Body of pancreas (tissue), 4 donors: Measurements from ENCODE around the gene PHRF1. TPM values are rescaled to one million over a fixed set of nuclear protein-coding genes. Genes with fewer than 3 reads are reported as not detected.

Experiments
- ATAC-seq: fragments of 150-250 bp; one replicate; pipeline ENCODE4 v1.9.1; 2016
- DNase-seq, 4 donors: peaks; one replicate each; pipeline ENCODE4 v3.0.0-alpha.2; 2019
- H3K27ac ChIP-seq, 4 donors: fragments of 200-600 bp; sonication (generic); 1 replicate in 3 of 4; 2 replicates in 1 of 4; pipeline versions ENCODE4 v1.5.1 to v1.6.1; 2016 to 2019; ENCODE audit warnings: mild to moderate bottlenecking in 1 of 4, mixed read lengths in 1 of 4, moderate library complexity in 1 of 4
- H3K27me3 ChIP-seq, 2 donors: fragments of 200-600 bp; sonication (generic); one replicate each; pipeline ENCODE4 v1.6.0; 2016; ENCODE audit warnings: mild to moderate bottlenecking in 1 of 2
- H3K36me3 ChIP-seq, 2 donors: fragments of 200-600 bp; sonication (generic); replicated peaks in 1 of 2; 2 replicates each; pipeline ENCODE4 v1.5.1; 2016; ENCODE audit warnings: low read depth in 2 of 2; ENCODE audit not compliant: insufficient read depth in 1 of 2
- H3K4me1 ChIP-seq: fragments of 200-600 bp; sonication (generic); one replicate; pipeline ENCODE4 v1.6.0; 2016
- H3K4me3 ChIP-seq, 2 donors: fragments of 200-600 bp; sonication (generic); 1 replicate in 1 of 2; 2 replicates in 1 of 2; pipeline ENCODE4 v1.5.1; 2016 to 2019
- H3K9me3 ChIP-seq, 3 donors: fragments of 200-600 bp; sonication (generic); 1 replicate in 2 of 3; 2 replicates in 1 of 3; pipeline ENCODE4 v1.5.1; 2016
- POLR2A ChIP-seq, 3 donors: fragments of 450-650 bp; IDR thresholded peaks; one replicate each; pipeline ENCODE4 v1.6.1; 2016; ENCODE audit warnings: antibody characterized with exemption in 3 of 3, mild to moderate bottlenecking in 2 of 3
- WGBS, 2 donors: methylation state at CpG; one replicate each; pipeline ENCODE4 v1.1.5; 2017; 5-methylcytosine and 5-hydroxymethylcytosine counted together
- intact Hi-C: fragments of 100-400 bp; cut with DNase I; formaldehyde crosslinking; loops from one replicate; pipeline ENCODE4 v1.15.1; 2023
- total RNA-seq, 2 donors: library from RNA; depleted of rRNA; stranded (reverse); fragments of >200 nt; gene quantifications; one replicate each; pipeline ENCODE4 v1.1.0, GENCODE V29; 2016
- TF ChIP-seq, protein P1 (sequence below), 7 experiments: fragments of 450-650 bp in 4 of 7; fragments of 200-600 bp in 3 of 7; sonication (generic) in 3 of 7; IDR thresholded peaks; one replicate each; pipeline ENCODE4 v1.5.1; 2016 to 2019; ENCODE audit warnings: antibody characterized with exemption in 7 of 7

Gene PHRF1
- total RNA-seq, 2 donors from 2014 or later: 18.2 to 34.3 TPM

DNA sequence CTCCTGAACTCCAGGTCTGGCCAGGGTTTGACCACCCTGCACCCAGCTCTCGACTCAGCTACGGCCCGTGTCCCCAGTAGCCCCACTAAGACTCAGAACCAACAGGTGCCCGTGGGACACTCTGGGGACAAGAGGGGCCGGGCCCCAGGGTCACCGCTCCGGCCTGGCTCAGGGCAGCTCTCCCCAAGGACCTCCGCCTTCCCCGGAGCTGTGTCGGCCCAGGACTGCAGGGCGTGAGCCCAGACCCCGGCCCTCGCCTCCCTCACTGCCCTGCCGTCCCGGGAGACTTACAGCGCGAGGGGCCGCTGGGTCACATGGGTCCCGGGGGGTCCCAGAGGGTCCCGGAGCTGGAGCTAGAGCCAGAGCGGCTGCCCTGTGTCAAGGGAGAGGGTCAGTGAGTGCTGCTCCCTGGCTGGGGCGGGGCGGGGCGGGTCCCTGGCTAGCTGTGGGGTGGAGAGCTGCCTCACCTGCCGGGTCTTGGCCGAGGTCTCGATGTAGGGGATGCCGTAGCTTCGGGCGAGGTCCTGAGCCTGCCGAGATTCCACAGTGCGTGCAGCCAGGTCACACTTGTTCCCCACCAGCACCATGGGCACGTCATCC is 43.2 kb upstream of the PHRF1 start:
- H3K4me1 ChIP-seq: peaks cover 33% of the 10 kb centered on the region
- peaks cover 0 to 1% of the 10 kb centered on the region in 2 donors for H3K36me3 ChIP-seq
- no peaks in the 10 kb centered on the region for H3K27me3 ChIP-seq
- no peak overlapping the region for H3K4me3 ChIP-seq
- H3K27ac ChIP-seq: no peak overlapping the region
- TF ChIP-seq, protein P1, sequence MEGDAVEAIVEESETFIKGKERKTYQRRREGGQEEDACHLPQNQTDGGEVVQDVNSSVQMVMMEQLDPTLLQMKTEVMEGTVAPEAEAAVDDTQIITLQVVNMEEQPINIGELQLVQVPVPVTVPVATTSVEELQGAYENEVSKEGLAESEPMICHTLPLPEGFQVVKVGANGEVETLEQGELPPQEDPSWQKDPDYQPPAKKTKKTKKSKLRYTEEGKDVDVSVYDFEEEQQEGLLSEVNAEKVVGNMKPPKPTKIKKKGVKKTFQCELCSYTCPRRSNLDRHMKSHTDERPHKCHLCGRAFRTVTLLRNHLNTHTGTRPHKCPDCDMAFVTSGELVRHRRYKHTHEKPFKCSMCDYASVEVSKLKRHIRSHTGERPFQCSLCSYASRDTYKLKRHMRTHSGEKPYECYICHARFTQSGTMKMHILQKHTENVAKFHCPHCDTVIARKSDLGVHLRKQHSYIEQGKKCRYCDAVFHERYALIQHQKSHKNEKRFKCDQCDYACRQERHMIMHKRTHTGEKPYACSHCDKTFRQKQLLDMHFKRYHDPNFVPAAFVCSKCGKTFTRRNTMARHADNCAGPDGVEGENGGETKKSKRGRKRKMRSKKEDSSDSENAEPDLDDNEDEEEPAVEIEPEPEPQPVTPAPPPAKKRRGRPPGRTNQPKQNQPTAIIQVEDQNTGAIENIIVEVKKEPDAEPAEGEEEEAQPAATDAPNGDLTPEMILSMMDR (IDR thresholded peaks at IDR 0.05): no peak
- no peak for TF ChIP-seq POLR2A (IDR thresholded peaks at IDR 0.05)
- no peaks in the 10 kb centered on the region for H3K9me3 ChIP-seq
- 91 to 94% methylated on average over 8 to 22 of the region's 33 CpGs for WGBS, 2 donors
- ATAC-seq (no peak), DNase-seq (peak in 2 of 4 donors; percentile 11 to 14)
- intact Hi-C loops: no loop called here

DNA sequence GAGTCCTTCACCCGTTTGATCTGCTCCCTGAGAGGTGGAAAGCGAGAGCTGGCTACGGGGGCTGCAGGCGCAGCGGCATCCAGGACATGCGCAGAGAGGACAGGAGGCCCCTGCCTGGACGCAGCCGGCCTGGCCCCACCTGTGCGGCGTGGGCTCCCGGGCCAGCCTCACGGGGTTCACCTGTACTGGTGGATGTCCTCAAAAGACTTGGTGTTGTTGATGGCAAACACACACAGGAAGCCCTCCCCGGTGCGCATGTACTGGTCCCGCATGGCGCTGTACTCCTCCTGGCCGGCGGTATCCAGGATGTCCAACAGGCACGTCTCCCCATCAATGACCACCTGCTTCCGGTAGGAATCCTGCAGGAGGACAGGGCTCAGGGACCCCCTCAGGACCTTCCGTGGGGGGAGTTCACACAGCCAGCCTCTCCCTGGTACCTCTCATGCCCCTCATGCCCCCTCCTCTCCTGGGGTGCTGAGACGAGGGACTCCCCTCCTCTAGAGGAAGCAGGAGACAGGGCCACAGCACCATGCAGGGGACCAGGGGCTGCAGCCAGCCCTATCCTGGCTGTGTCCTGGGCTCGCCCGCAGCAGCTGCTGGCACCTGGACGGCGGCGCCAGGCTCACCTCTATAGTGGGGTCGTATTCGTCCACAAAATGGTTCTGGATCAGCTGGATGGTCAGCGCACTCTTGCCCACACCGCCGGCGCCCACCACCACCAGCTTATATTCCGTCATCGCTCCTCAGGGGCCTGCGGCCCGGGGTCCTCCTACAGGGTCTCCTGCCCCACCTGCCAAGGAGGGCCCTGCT is 42.5 kb upstream of the PHRF1 start:
- Histone ChIP-seq H3K36me3 (peaks cover 0 to 1% of the 10 kb centered on the region in 2 donors), H3K9me3 (no peaks in the 10 kb centered on the region), H3K4me3 (no peak overlapping the region), H3K4me1 (peaks cover 36% of the 10 kb centered on the region), H3K27me3 (no peaks in the 10 kb centered on the region), H3K27ac (no peak overlapping the region)
- intact Hi-C loops: no loop called here
- TF ChIP-seq, protein P1 (IDR thresholded peaks at IDR 0.05): no peak
- TF ChIP-seq POLR2A (IDR thresholded peaks at IDR 0.05): no peak
- ATAC-seq (no peak), DNase-seq (peak in 2 of 4 donors; percentile 12 to 13)
- 89 to 90% methylated on average over 17 to 35 of the region's 37 CpGs for WGBS, 2 donors

DNA sequence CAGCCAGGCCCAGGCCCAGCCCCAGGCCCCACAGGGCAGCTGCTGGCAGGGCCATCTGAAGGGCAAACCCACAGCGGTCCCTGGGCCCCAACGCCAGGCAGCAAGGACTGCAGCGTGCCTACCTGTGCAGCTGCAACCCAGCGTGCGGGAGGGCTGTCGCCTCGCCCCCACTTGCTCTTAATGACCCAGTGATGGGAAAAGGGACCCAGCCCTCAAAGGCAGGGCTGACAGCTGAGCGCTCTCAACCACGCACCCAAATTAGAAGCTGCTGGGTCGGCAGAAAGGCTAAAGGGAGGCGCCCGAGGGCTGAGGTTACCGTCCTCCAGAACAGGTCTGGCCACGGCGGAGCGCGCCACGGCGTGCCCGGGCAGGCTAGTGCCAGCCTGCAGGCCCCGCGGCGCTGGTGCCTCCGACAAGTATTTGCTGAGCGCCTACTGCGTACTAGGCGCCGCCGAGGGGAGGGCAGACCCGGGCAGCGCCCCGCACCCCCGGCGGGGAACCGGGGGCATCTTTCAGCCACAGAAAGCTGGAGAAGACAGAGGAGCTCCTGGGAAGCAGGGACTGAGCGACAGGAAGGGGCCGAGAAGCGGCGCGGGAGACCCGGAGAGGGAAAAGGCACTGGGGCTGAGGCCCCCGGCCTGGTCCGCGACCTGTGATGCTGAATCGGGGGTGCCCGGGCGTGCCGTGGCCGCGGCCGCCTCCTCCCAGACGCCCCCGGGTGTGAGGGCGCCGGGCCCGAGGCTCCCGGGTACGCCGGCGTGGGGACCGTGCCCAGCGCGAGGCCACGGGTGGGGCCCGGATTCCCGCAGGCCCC is 41.7 kb upstream of the PHRF1 start:
- Histone ChIP-seq H3K27me3 (no peaks in the 10 kb centered on the region), H3K9me3 (no peaks in the 10 kb centered on the region), H3K4me1 (peaks cover 36% of the 10 kb centered on the region), H3K4me3 (peak overlapping the region; percentile 31 to 72), H3K36me3 (peaks cover 0 to 1% of the 10 kb centered on the region in 2 donors), H3K27ac (peak overlapping the region in 3 of 4 donors; percentile 8 to 66 (median 58))
- TF ChIP-seq, protein P1 (IDR thresholded peaks at IDR 0.05): no peak
- TF ChIP-seq POLR2A (IDR thresholded peaks at IDR 0.05): peak in 1 of 3 donors; percentile 7
- intact Hi-C loops: no loop called here
- peak in 3 of 4 donors; percentile 32 to 49 (median 42) for DNase-seq
- peak; percentile 0 for ATAC-seq
- WGBS, 2 donors: 0 to 1% methylated on average over 25 to 58 of the region's 66 CpGs

DNA sequence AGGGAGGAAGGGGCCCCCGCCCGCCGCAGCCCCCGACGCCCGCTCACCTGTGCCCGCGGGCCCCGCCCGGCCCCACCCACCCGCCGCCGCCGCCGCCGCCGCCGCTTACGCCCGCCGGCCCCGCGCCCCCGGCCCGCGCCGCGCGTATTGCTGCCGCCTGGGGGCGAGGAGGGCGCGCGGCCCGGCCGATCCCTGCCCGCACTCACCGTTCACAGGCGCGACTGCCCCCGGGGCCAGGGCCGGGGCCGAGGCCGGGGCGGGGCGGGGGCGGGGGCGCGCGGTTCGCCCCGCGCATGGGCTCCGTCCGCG is 41.1 kb upstream of the PHRF1 start:
- H3K36me3 ChIP-seq: peaks cover 0 to 1% of the 10 kb centered on the region in 2 donors
- WGBS, 2 donors: 1% methylated on average over 20 of the region's 56 CpGs; no CpG with 5 or more reads in 1 of the 2 donors
- no peaks in the 10 kb centered on the region for H3K9me3 ChIP-seq
- TF ChIP-seq, protein P1 (IDR thresholded peaks at IDR 0.05): peak in 1 of 7 experiments; percentile 16
- TF ChIP-seq POLR2A (IDR thresholded peaks at IDR 0.05): no peak
- ATAC-seq (peak; percentile 33), DNase-seq (no peak)
- H3K27me3 ChIP-seq: no peaks in the 10 kb centered on the region
- peaks cover 36% of the 10 kb centered on the region for H3K4me1 ChIP-seq
- H3K4me3 ChIP-seq: no peak overlapping the region
- intact Hi-C loops: no loop called here
- H3K27ac ChIP-seq: peak overlapping the region in 3 of 4 donors; percentile 50 to 66 (median 58)
